SK-N-MC (cell line): Measurements from ENCODE around the gene ZNF761.
"Not testable (repeated sequence)": the region's sequence is repeated elsewhere in the genome, so short reads cannot be mapped to it uniquely, and the experiment has no call there.

Source experiments
- DNase-seq: peaks from one replicate; pipeline ENCODE4 v3.0.0-alpha.2; 2011; ENCODE audit warnings: low read depth, low spot score
- H3K27ac ChIP-seq: fragments of 200-600 bp; sonication (generic); 2 replicates; pipeline ENCODE4 v1.5.1; 2016; ENCODE audit warnings: mixed run types
- H3K36me3 ChIP-seq: fragments of 200-600 bp; sonication (generic); 2 replicates; pipeline ENCODE4 v1.6.1; 2017; ENCODE audit warnings: antibody characterized with exemption, low read length, mixed read lengths; ENCODE audit not compliant: insufficient read depth
- H3K4me3 ChIP-seq: fragments of 200-600 bp; sonication (generic); 2 replicates; pipeline ENCODE4 v1.5.1; 2016
- H3K9ac ChIP-seq: fragments of 200-600 bp; sonication (generic); 2 replicates; pipeline ENCODE4 v1.8.0; 2017; ENCODE audit warnings: mixed run types, mixed read lengths; ENCODE audit not compliant: insufficient read length
- H3K9me3 ChIP-seq: fragments of 200-600 bp; sonication (generic); 2 replicates; pipeline ENCODE4 v1.6.1; 2017; ENCODE audit warnings: low read depth, mild to moderate bottlenecking, antibody characterized with exemption, low read length, moderate library complexity, mixed read lengths
- EZH2 ChIP-seq: fragments of 200-600 bp; sonication (generic); IDR thresholded peaks from one replicate; pipeline ENCODE4 v1.6.1; 2017; ENCODE audit warnings: antibody characterized with exemption
- FOXP2 ChIP-seq: optimal IDR thresholded peaks from 2 replicates; pipeline ENCODE3; 2011; ENCODE audit warnings: mild to moderate bottlenecking, moderate library complexity; ENCODE audit not compliant: insufficient read depth; ENCODE audit errors: extremely low read length, control extremely low read depth
- POLR2AphosphoS5 ChIP-seq: IDR thresholded peaks from 2 replicates; pipeline ENCODE4 v1.6.1; 2012; ENCODE audit warnings: mild to moderate bottlenecking, low read depth, low read length, borderline replicate concordance

Gene ZNF761

GRCh38 chr19:53431399-53432087 is at the start of gene ZNF761:
Gene ZNF761 (plus strand): TSS chr19:53431984. CDS start chr19:53447269, 15,285 bp downstream.
- peaks cover 30% of the 10 kb centered on the region for H3K36me3 ChIP-seq
- peak within 1 kb of the TSS; percentile 93 for H3K9ac ChIP-seq
- H3K27ac ChIP-seq, result peak within 1 kb of the TSS; percentile 49; the same call in 1 of the 2 replicates
- peak within 1 kb of the TSS; percentile 88 for H3K4me3 ChIP-seq
- H3K9me3 ChIP-seq, result no peaks in the 10 kb centered on the region
- DNase-seq, result peak; percentile 20
- TF ChIP-seq EZH2 (no peak), POLR2AphosphoS5 (peak; percentile 89)

- H3K27ac ChIP-seq, result no peak overlapping the region
- H3K9me3 ChIP-seq, result peaks cover 4% of the 10 kb centered on the region; the same call in 1 of the 2 replicates
- no peak overlapping the region for H3K9ac ChIP-seq
- no peak for DNase-seq
- no peak overlapping the region for H3K4me3 ChIP-seq
- TF ChIP-seq EZH2, result no peak
- TF ChIP-seq POLR2AphosphoS5, result no peak
- TF ChIP-seq FOXP2, result no peak
- H3K36me3 ChIP-seq, result no peaks in the 10 kb centered on the region
Observed at GRCh38 chr19:53388168-53388567, 43.6 kb upstream of the ZNF761 start.

- Histone ChIP-seq H3K4me3 (no peak overlapping the region), H3K9me3 (peaks cover 4% of the 10 kb centered on the region; the same call in 1 of the 2 replicates)
- TF ChIP-seq EZH2, result no peak
- no peak for TF ChIP-seq POLR2AphosphoS5
- no peak for TF ChIP-seq FOXP2
Observed at GRCh38 chr19:53388904-53389303, 42.9 kb upstream of the ZNF761 start.

GRCh38 chr19:53389571-53389970 is 42.2 kb upstream of the ZNF761 start:
- Histone ChIP-seq H3K9me3 (peaks cover 1% of the 10 kb centered on the region; the same call in 1 of the 2 replicates), H3K27ac (no peak overlapping the region), H3K36me3 (no peaks in the 10 kb centered on the region), H3K9ac (no peak overlapping the region), H3K4me3 (no peak overlapping the region)
- DNase-seq, result no peak
- TF ChIP-seq POLR2AphosphoS5 (no peak), FOXP2 (no peak), EZH2 (no peak)

More at GRCh38 chr19:53388904-53389303, 42.9 kb upstream of the ZNF761 start:
- no peak for DNase-seq
- no peak overlapping the region for H3K27ac ChIP-seq
- H3K9ac ChIP-seq, result no peak overlapping the region
- no peaks in the 10 kb centered on the region for H3K36me3 ChIP-seq

GRCh38 chr19:53389978-53390377 is 41.8 kb upstream of the ZNF761 start:
- Histone ChIP-seq H3K4me3 (no peak overlapping the region), H3K9ac (no peak overlapping the region), H3K27ac (no peak overlapping the region), H3K36me3 (no peaks in the 10 kb centered on the region), H3K9me3 (no peaks in the 10 kb centered on the region)
- DNase-seq, result no peak
- no peak for TF ChIP-seq FOXP2
- TF ChIP-seq POLR2AphosphoS5, result no peak
- TF ChIP-seq EZH2, result no peak

- Histone ChIP-seq H3K36me3 (peaks cover 12% of the 10 kb centered on the region), H3K9ac (no peak overlapping the region), H3K27ac (no peak overlapping the region), H3K4me3 (peak overlapping the region; percentile 97), H3K9me3 (no peaks in the 10 kb centered on the region)
- no peak for DNase-seq
- TF ChIP-seq EZH2 (no peak), POLR2AphosphoS5 (no peak), FOXP2 (no peak)
Observed at GRCh38 chr19:53394522-53394973, 37.2 kb upstream of the ZNF761 start.

- TF ChIP-seq POLR2AphosphoS5 (peak; percentile 88), FOXP2 (no peak)
- no peaks in the 10 kb centered on the region for H3K9me3 ChIP-seq
Observed at GRCh38 chr19:53394974-53395839, 36.6 kb upstream of the ZNF761 start, which contains the start of gene ZNF765. Gene ZNF765 (plus strand): TSS chr19:53395149. CDS start chr19:53398016, 2,867 bp downstream.

GRCh38 chr19:53395840-53396524 is 35.8 kb upstream of the ZNF761 start:
- not testable (repeated sequence) for H3K27ac ChIP-seq, H3K9me3 ChIP-seq, DNase-seq
- Histone ChIP-seq H3K4me3 (peak overlapping the region; percentile 97), H3K9ac (peak overlapping the region; percentile 90), H3K36me3 (peaks cover 25% of the 10 kb centered on the region)

More at GRCh38 chr19:53394974-53395839, 36.6 kb upstream of the ZNF761 start, which contains the start of gene ZNF765:
- no peak within 1 kb of the TSS for H3K27ac ChIP-seq
- DNase-seq, result peak; percentile 44
- peak within 1 kb of the TSS; percentile 97 for H3K4me3 ChIP-seq
- H3K36me3 ChIP-seq, result peaks cover 19% of the 10 kb centered on the region
- H3K9ac ChIP-seq, result peak within 1 kb of the TSS; percentile 90

GRCh38 chr19:53396525-53396868 is 35.3 kb upstream of the ZNF761 start:
- H3K9ac ChIP-seq, result no peak overlapping the region
- peaks cover 28% of the 10 kb centered on the region for H3K36me3 ChIP-seq
- no peak overlapping the region for H3K27ac ChIP-seq
- no peak overlapping the region for H3K4me3 ChIP-seq
- H3K9me3 ChIP-seq, result no peaks in the 10 kb centered on the region
- DNase-seq, result no peak
- no peak for TF ChIP-seq POLR2AphosphoS5
- no peak for TF ChIP-seq EZH2
- no peak for TF ChIP-seq FOXP2

- H3K9me3 ChIP-seq, H3K4me3 ChIP-seq, H3K27ac ChIP-seq, DNase-seq, H3K9ac ChIP-seq: not testable (repeated sequence)
- peaks cover 38% of the 10 kb centered on the region for H3K36me3 ChIP-seq
Observed at GRCh38 chr19:53397918-53398317, 33.9 kb upstream of the ZNF761 start.
